HUES6 (cell line): Measurements from ENCODE around the gene C7orf33.
"Not testable (repeated sequence)": the region's sequence is repeated elsewhere in the genome, so short reads cannot be mapped to it uniquely, and the experiment has no call there.

Source experiments
- H3K27ac ChIP-seq: 2 replicates; pipeline ENCODE4 v1.7.0; 2013; ENCODE audit warnings: low read depth, mild to moderate bottlenecking, low read length, inconsistent platforms
- H3K27me3 ChIP-seq: 2 replicates; pipeline ENCODE4 v1.6.1; 2013; ENCODE audit warnings: low read length; ENCODE audit not compliant: control insufficient read depth, insufficient read depth
- H3K36me3 ChIP-seq: 2 replicates; pipeline ENCODE4 v1.6.1; 2013; ENCODE audit warnings: low read length; ENCODE audit not compliant: control insufficient read depth, insufficient read depth
- H3K4me1 ChIP-seq: 2 replicates; pipeline ENCODE4 v1.6.1; 2013; ENCODE audit warnings: low read length; ENCODE audit not compliant: control insufficient read depth, insufficient read depth
- H3K4me3 ChIP-seq: 2 replicates; pipeline ENCODE4 v1.5.1; 2013; ENCODE audit warnings: low read depth, low read length
- H3K9ac ChIP-seq: one replicate; pipeline ENCODE4 v1.6.1; 2013; ENCODE audit warnings: mild to moderate bottlenecking, low read length
- H3K9me3 ChIP-seq: 2 replicates; pipeline ENCODE4 v1.6.1; 2013; ENCODE audit warnings: low read depth, low read length; ENCODE audit not compliant: control insufficient read depth, insufficient read depth

C7orf33 gene

DNA sequence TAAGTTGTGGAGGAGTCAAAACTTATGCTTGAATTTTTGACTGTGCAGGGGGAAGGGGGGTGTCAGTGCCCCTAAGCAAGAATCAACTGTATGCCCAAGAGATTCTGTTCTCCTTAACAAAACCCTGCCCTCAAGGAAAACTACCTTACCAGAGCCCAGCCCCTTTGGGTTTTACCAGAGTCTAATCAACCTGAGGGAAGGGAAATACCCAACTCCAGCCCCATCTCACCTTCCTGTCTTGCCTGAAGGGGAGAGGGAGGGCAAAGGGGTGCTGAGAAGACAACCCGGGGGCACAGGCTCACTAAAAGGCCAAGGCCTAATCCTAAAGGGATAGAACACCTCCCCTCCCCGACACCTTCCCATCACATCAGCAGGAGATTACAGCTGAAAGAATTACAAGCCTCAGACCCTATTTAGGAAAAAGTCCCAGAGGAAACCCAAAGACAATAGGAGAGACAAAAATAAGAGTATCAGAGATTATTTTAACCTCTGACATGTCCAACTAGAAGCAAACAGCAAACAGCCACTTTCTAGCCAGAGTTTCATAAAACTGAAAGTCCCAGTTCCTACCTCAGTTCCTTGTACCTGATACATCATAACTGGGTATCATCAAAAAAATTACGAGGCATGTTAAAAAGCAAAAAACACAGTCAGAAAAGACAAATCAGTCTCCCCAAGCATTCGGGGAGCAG is 26.8 kb upstream of the C7orf33 start:
- Histone ChIP-seq H3K27ac (no peak overlapping the region), H3K9me3 (no peaks in the 10 kb centered on the region), H3K4me3 (no peak overlapping the region), H3K36me3 (no peaks in the 10 kb centered on the region), H3K4me1 (peaks cover 6% of the 10 kb centered on the region; the same call in 1 of the 2 replicates), H3K9ac (no peak overlapping the region), H3K27me3 (no peaks in the 10 kb centered on the region)

DNA sequence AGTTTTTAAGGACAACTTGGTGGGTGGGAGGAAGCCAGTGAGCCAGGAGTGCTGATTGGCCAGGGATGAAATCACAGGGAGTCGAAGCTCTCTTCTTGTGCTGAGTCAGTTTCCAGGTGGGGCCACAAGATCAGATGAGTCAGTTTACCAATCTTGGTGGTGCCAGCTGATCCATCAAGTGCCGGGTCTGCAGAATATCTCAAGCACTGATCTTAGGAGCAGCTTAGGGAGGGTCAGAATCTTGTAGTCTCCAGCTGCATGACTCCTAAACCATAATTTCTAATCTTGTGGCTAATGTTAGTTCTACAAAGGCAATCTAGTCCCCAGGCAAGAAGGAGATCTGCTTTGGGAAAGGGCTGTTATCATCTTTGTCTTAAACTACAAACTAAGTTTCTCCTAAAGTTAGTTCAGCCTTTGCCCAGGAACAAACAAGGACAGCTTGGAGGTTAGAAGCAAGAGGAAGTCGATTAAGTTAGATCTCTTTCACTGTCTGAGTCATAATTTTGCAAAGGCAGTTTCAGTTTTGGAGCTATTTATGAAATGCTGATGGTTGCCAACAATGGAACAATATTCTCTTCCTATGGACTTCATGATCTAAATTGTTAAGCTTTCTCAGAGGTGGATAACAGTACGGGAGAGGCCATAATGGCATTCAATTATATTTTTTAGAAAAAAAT is 26.2 kb upstream of the C7orf33 start:
- H3K36me3 ChIP-seq, H3K27ac ChIP-seq, H3K4me3 ChIP-seq, H3K27me3 ChIP-seq, H3K9me3 ChIP-seq, H3K9ac ChIP-seq, H3K4me1 ChIP-seq: not testable (repeated sequence)

DNA sequence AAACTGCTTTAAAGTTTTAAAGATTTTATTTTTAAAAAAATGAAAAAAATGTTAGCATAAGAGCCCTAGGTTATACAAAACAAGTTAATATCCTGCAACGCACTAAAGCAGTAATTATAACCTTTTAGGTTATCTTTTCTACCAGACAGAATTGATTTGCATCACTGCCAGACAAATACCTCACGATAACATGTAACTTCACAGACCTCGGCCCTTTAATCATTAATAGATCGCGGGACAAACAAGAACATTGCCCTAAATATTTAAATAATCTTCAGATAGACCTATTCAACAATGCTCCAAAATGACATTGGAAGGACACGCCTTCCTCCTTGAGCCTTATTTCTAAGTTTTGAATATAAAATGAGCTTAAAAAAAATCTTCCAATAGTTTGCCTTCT is 23.8 kb upstream of the C7orf33 start:
- Histone ChIP-seq H3K27ac (no peak overlapping the region), H3K27me3 (no peaks in the 10 kb centered on the region), H3K4me1 (peaks cover 6% of the 10 kb centered on the region; the same call in 1 of the 2 replicates), H3K9ac (no peak overlapping the region), H3K36me3 (no peaks in the 10 kb centered on the region), H3K9me3 (no peaks in the 10 kb centered on the region), H3K4me3 (no peak overlapping the region)

DNA sequence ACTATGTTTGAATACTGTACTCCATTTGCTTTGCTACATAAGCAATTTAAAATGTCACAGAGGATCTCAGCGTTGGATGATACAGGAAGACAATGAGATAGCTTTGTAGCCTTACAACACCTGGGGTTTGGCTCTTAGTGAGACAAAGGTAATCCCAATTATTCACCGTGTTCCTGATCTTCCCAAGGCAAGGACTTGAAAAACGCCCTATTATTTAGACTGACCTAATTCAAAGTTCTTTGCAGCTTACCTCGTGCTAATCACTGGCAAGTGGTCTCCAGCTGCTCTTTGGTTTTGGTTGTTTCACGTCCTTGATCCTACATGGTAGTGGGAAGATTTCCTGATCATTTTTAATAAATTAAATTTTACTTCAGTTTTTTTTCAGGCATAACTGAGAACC is 23.0 kb upstream of the C7orf33 start:
- no peaks in the 10 kb centered on the region for H3K36me3 ChIP-seq
- H3K4me1 ChIP-seq, result peaks cover 6% of the 10 kb centered on the region; the same call in 1 of the 2 replicates
- H3K9me3 ChIP-seq, result no peaks in the 10 kb centered on the region
- H3K4me3 ChIP-seq, result no peak overlapping the region
- H3K27ac ChIP-seq, result no peak overlapping the region
- H3K9ac ChIP-seq, result no peak overlapping the region
- no peaks in the 10 kb centered on the region for H3K27me3 ChIP-seq

DNA sequence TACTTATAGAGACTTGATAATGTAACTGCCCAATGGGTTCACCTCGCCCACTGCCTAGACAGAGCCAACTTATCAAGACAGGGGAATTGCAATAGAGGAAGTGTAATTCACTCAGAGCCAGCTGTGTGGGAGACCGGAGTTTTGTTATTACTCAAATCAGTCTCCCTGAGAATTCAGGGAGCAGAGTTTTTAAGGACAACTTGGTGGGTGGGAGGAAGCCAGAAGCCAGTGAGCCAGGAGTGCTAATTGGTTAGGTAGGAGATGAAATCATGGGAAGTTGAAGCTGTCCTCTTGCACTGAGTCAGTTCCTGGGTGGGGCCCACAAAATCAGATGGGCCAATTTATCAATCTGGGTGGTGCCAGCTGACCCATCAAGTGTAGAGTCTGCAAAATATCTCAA is 20.1 kb upstream of the C7orf33 start:
- Histone ChIP-seq H3K4me3 (no peak overlapping the region), H3K9me3 (no peaks in the 10 kb centered on the region), H3K36me3 (no peaks in the 10 kb centered on the region), H3K4me1 (peaks cover 6% of the 10 kb centered on the region; the same call in 1 of the 2 replicates), H3K27me3 (no peaks in the 10 kb centered on the region), H3K9ac (no peak overlapping the region), H3K27ac (no peak overlapping the region)

DNA sequence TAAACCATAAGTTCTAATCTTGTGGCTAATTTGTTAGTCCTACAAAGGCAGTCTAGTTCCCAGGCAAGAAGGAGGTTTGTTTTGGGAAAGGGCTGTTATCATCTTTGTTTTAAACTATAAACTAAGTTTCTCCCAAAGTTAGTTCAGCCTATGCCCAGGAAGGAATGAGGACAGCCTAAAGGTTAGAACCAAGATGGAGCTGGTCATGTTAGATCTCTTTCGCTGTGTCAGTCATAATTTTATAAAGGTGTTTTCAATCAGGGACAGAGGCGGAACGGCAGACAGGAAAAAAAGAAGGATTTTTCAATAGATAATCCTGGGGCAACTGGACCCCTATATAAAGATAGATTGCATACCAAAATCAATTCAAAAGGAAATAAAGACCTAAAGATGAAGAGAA is 19.6 kb upstream of the C7orf33 start:
- not testable (repeated sequence) for H3K4me3 ChIP-seq, H3K9me3 ChIP-seq, H3K27ac ChIP-seq, H3K36me3 ChIP-seq, H3K27me3 ChIP-seq, H3K9ac ChIP-seq, H3K4me1 ChIP-seq

DNA sequence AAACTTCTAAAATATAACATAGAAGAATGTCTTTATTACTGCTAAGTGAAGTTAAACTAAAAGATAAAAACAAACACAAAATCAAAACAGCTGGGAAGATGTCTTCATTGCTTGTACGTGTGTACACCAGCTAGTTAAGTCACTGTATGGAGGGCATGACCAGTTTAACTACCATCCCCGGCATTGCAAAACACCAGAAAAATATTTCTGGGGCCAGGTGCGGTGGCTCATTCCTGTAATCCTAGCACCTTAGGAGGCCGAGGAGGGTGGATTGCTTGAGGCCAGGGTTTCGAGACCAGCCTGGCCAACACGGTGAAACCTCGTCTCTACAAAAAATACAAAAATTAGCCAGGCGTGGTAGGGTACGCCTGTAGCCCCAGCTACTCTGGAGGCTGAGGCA is 19.2 kb upstream of the C7orf33 start:
- Histone ChIP-seq H3K36me3 (no peaks in the 10 kb centered on the region), H3K27ac (no peak overlapping the region), H3K4me1 (peaks cover 6% of the 10 kb centered on the region; the same call in 1 of the 2 replicates), H3K9ac (no peak overlapping the region), H3K27me3 (no peaks in the 10 kb centered on the region), H3K9me3 (no peaks in the 10 kb centered on the region), H3K4me3 (no peak overlapping the region)

DNA sequence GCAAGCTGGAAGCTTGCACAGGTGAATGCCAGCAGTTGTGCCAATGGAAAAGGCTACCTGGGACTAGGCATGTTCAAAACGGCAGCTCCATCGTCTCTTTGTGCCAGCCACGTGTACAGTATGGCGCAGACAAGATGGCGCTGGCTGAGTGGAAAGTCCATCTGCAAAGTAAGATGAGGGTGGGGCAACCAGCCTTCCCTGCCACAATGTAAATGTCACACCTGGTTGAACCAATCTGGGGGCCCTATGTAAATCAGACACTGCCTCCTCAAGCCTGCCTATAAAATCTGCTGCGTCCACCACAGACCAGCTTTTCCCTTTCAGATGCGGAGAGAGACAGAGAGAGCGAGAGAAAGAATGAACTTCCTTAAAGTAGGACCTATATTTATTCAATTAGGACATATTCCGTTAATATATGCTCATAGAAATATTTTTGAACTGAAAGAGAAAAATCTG is 18.5 kb upstream of the C7orf33 start:
- H3K4me1 ChIP-seq, result peaks cover 6% of the 10 kb centered on the region; the same call in 1 of the 2 replicates
- H3K27ac ChIP-seq, result no peak overlapping the region
- no peak overlapping the region for H3K9ac ChIP-seq
- H3K4me3 ChIP-seq, result no peak overlapping the region
- no peaks in the 10 kb centered on the region for H3K36me3 ChIP-seq
- H3K9me3 ChIP-seq, result no peaks in the 10 kb centered on the region
- H3K27me3 ChIP-seq, result no peaks in the 10 kb centered on the region

DNA sequence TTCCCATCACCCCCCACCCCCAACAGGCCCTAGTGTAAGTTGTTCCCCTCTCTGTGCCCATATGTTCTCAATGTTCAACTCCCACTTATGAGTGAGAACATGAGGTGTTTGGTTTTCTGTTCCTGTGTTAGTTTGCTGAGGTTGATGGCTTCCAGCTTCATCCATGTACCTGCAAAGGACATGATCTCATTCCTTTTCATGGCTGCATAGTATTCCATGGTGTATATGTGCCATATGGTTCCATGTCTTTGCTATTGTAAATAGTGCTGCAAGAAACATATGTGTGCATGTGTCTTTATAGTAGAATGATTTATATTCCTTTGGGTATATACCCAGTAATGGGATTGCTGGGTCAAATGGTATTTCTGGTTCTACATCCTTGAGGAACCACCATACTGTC is 17.0 kb upstream of the C7orf33 start:
- H3K36me3 ChIP-seq, H3K27ac ChIP-seq, H3K4me1 ChIP-seq: not testable (repeated sequence)

DNA sequence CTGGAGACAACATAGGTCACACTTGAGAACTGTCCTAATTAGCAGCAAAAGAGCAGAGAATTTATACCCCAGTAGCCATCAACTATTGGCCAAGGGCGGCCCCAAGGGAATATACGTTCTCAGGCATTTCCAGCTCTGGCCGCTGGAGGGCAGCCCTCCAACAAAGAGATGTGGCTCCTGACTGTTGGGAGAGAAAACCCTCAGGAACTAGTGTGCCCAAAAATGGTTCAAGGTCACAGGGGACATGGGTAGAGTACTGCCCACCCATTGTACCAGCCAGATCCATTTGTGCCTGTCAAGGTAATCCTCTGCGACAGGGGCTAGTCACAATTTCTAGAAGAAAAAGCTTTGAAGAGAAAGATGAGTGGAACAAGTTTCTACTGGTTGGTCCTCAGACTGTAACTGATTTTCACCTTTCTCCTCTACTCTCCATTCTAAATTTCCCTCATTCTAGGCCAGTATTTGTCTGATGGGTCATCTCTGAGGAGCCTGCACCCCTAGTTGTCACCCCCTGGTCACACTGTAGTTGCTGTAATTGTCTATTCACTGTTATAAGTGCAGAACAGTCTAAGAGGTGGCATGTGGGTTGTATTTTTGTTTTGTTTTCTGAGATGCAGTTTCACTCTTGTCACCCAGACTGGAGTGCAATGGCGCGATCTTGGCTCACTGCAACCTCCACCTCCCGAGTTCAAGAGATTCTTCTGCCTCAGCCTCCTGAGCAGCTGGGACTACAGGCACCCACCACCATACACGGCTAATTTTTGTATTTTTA is 14.7 kb upstream of the C7orf33 start:
- H3K4me1 ChIP-seq, result no peaks in the 10 kb centered on the region
- H3K27ac ChIP-seq, result no peak overlapping the region
- H3K36me3 ChIP-seq, result no peaks in the 10 kb centered on the region
- no peaks in the 10 kb centered on the region for H3K27me3 ChIP-seq
- no peak overlapping the region for H3K9ac ChIP-seq
- no peak overlapping the region for H3K4me3 ChIP-seq
- H3K9me3 ChIP-seq, result no peaks in the 10 kb centered on the region

More for the DNA sequence above, 17.0 kb upstream of the C7orf33 start:
- not testable (repeated sequence) for H3K4me3 ChIP-seq, H3K27me3 ChIP-seq, H3K9me3 ChIP-seq, H3K9ac ChIP-seq

DNA sequence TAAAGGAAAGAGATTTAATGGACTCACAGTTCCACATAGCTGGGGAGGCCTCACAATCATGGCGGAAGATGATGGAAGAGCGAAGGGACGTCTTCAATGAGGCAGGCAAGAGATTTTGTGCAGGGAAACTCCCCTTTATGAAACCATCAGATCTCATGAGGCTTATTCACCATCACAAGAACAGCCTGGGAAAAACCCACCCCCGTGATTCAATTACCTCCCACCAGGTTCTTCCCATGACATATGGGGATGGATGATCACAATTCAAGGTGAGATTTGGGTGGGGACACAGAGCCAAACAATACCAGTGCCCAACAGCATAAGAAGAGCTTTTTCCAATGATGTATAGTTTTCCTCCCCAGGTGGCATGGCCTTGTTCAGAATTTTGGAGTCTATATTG is 11.2 kb upstream of the C7orf33 start:
- Histone ChIP-seq H3K4me1 (no peaks in the 10 kb centered on the region), H3K36me3 (no peaks in the 10 kb centered on the region), H3K9me3 (no peaks in the 10 kb centered on the region), H3K4me3 (no peak overlapping the region), H3K27ac (no peak overlapping the region), H3K9ac (no peak overlapping the region), H3K27me3 (no peaks in the 10 kb centered on the region)
